AG09309 (cell line): ENCODE results near the gene ODC1.

Experiments used
- DNase-seq: peaks from one replicate; pipeline ENCODE4 v3.0.0-alpha.2; 2010; ENCODE audit warnings: low read depth
- H3K4me3 ChIP-seq: 2 replicates; pipeline ENCODE4 v1.5.1; 2011; ENCODE audit warnings: mild to moderate bottlenecking, low read depth, low read length, moderate library complexity; ENCODE audit not compliant: control insufficient read depth
- CTCF ChIP-seq: IDR thresholded peaks from 2 replicates; pipeline ENCODE4 v1.5.1; 2011; ENCODE audit warnings: mild to moderate bottlenecking, low read depth, low read length, inconsistent platforms; ENCODE audit not compliant: insufficient read depth, control insufficient read depth; ENCODE audit errors: missing control alignments

The ODC1 gene

GRCh38 chr2:10397878-10398277, 50.2 kb downstream of the ODC1 start:
- no peak for DNase-seq
- H3K4me3 ChIP-seq: no peak overlapping the region
- TF ChIP-seq CTCF: no peak

- no peak for DNase-seq
- H3K4me3 ChIP-seq: no peak overlapping the region
- TF ChIP-seq CTCF: no peak
Observed at GRCh38 chr2:10397297-10397875, 50.7 kb downstream of the ODC1 start.

- TF ChIP-seq CTCF: no peak
- no peak overlapping the region for H3K4me3 ChIP-seq
- DNase-seq: no peak
Observed at GRCh38 chr2:10396464-10396863, 51.7 kb downstream of the ODC1 start.

- no peak overlapping the region for H3K4me3 ChIP-seq
- no peak for DNase-seq
- TF ChIP-seq CTCF: no peak
Observed at GRCh38 chr2:10395893-10396292, 52.2 kb downstream of the ODC1 start.

GRCh38 chr2:10393640-10393982, 54.5 kb downstream of the ODC1 start:
- H3K4me3 ChIP-seq: no peak overlapping the region
- DNase-seq: no peak
- no peak for TF ChIP-seq CTCF

GRCh38 chr2:10392951-10393639, 55.0 kb downstream of the ODC1 start:
- no peak overlapping the region for H3K4me3 ChIP-seq
- no peak for TF ChIP-seq CTCF
- DNase-seq: no peak

- DNase-seq: no peak
- no peak overlapping the region for H3K4me3 ChIP-seq
- no peak for TF ChIP-seq CTCF
Observed at GRCh38 chr2:10392548-10392947, 55.6 kb downstream of the ODC1 start.
